ENCODE data around the gene APOL3. TPM values are rescaled to one million over a fixed set of nuclear protein-coding genes. Genes with fewer than 3 reads are reported as not detected.

Gene APOL3
- polyA plus RNA-seq, 1 of the 3 experiments (the other 2 are of a cell fraction), result 1.1 TPM

DNA sequence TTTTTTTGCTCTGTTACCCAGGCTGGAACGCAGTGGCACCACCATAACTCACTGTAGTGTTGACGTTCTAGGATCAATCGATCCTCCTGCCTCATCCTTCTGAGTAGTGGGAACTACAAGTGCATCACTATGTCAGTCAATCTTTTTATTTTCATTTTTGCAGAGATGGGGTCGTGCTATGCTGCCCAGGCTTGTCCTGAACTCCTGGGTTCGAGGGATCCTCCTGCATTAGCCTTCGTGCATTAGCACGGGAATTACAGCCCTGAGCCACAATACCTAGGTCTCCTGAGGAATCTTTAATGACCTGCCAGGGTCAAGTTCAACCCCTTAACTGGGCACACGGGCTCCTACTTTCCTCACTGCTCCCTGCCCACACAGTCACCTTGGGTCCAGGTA, 4.4 kb downstream of the APOL3 start:
- Histone ChIP-seq H3K27ac (ENCODE audit: low read depth in 2 of 2, low read length in 1 of 2) (no peak overlapping the region), H3K9ac (no peak overlapping the region), H2AFZ (ENCODE audit: low read depth) (no peak overlapping the region), H4K20me1 (ENCODE audit: insufficient read depth) (no peaks in the 10 kb centered on the region), H3K4me1 (ENCODE audit: control insufficient read depth in 1 of 2, insufficient read depth in 2 of 2, low read depth in 1 of 2, low read length in 1 of 2) (peaks cover 5 to 7% of the 10 kb centered on the region in 2 experiments; a peak in 1 of 4 replicates), H3F3A (replicated peaks; ENCODE audit: insufficient read depth) (no peaks in the 10 kb centered on the region), H3K9me3 (no peaks in the 10 kb centered on the region), H3K79me2 (ENCODE audit: insufficient read depth) (no peaks in the 10 kb centered on the region), H3K4me3 (ENCODE audit: low read depth in 2 of 2, low read length in 1 of 2) (no peak overlapping the region), H3K9me2 (no peaks in the 10 kb centered on the region), H3K4me2 (0 out of 2 replicates have a peak overlapping the region, but pooled peaks have one; percentile 52), H3K27me3 (ENCODE audit: insufficient read depth) (no peaks in the 10 kb centered on the region), H3K36me3 (replicated peaks in 1 of 2; ENCODE audit: control insufficient read depth in 1 of 2, insufficient read depth in 2 of 2, low read length in 1 of 2) (no peaks in the 10 kb centered on the region)
- TF ChIP-seq FOXM1 (IDR thresholded peaks at IDR 0.05; ENCODE audit: low read depth) (no peak), TEAD4 (IDR thresholded peaks at IDR 0.05; ENCODE audit: borderline replicate concordance, insufficient read depth) (no peak), MEF2A (IDR thresholded peaks at IDR 0.05; ENCODE audit: borderline replicate concordance, low read depth) (no peak), TCF12 (IDR thresholded peaks at IDR 0.05) (no peak)
- TF ChIP-seq, protein P1, sequence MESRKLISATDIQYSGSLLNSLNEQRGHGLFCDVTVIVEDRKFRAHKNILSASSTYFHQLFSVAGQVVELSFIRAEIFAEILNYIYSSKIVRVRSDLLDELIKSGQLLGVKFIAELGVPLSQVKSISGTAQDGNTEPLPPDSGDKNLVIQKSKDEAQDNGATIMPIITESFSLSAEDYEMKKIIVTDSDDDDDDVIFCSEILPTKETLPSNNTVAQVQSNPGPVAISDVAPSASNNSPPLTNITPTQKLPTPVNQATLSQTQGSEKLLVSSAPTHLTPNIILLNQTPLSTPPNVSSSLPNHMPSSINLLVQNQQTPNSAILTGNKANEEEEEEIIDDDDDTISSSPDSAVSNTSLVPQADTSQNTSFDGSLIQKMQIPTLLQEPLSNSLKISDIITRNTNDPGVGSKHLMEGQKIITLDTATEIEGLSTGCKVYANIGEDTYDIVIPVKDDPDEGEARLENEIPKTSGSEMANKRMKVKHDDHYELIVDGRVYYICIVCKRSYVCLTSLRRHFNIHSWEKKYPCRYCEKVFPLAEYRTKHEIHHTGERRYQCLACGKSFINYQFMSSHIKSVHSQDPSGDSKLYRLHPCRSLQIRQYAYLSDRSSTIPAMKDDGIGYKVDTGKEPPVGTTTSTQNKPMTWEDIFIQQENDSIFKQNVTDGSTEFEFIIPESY (IDR thresholded peaks at IDR 0.05; ENCODE audit: borderline replicate concordance, low read depth), result no peak
- TF ChIP-seq, protein P2, sequence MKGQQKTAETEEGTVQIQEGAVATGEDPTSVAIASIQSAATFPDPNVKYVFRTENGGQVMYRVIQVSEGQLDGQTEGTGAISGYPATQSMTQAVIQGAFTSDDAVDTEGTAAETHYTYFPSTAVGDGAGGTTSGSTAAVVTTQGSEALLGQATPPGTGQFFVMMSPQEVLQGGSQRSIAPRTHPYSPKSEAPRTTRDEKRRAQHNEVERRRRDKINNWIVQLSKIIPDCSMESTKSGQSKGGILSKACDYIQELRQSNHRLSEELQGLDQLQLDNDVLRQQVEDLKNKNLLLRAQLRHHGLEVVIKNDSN (IDR thresholded peaks at IDR 0.05; ENCODE audit: borderline replicate concordance, low read depth), result no peak
- ChIA-PET CTCF (no interaction called here), POLR2A (no interaction called here)
- no peak for DNase-seq
- WGBS (ENCODE audit: low lambda C conversion rate), result 84% methylated on average over 8 of the region's 8 CpGs

DNA sequence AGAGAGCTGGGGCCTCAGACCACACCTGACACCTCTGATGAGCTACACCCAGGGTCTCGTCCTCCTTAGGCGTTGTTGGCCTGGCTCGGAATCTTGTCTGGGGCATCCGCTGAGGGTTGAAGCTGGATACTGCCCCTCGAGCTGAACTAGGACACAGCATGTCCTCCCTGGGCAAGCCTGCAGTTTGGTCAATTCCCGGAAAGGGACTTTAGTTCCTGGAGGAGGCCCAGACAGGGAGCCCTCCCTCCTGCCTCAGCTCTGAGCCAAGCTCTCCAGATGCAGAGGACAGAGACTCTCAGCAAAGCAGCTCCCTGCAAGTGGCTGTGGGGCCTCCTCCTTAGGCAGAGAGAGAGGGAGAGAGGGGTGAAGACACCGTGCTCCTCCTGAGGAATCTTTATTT, 4.9 kb downstream of the APOL3 start:
- Histone ChIP-seq H3K4me2 (no peak overlapping the region), H3K36me3 (replicated peaks in 1 of 2; ENCODE audit: control insufficient read depth in 1 of 2, insufficient read depth in 2 of 2, low read length in 1 of 2) (no peaks in the 10 kb centered on the region), H3K9me3 (no peaks in the 10 kb centered on the region), H4K20me1 (ENCODE audit: insufficient read depth) (no peaks in the 10 kb centered on the region), H3K79me2 (ENCODE audit: insufficient read depth) (no peaks in the 10 kb centered on the region), H3K9me2 (no peaks in the 10 kb centered on the region), H3K27ac (ENCODE audit: low read depth in 2 of 2, low read length in 1 of 2) (no peak overlapping the region), H2AFZ (ENCODE audit: low read depth) (no peak overlapping the region), H3K4me1 (ENCODE audit: control insufficient read depth in 1 of 2, insufficient read depth in 2 of 2, low read depth in 1 of 2, low read length in 1 of 2) (peaks cover 5 to 7% of the 10 kb centered on the region in 2 experiments; a peak in 1 of 4 replicates), H3K27me3 (ENCODE audit: insufficient read depth) (no peaks in the 10 kb centered on the region), H3F3A (replicated peaks; ENCODE audit: insufficient read depth) (no peaks in the 10 kb centered on the region), H3K9ac (no peak overlapping the region), H3K4me3 (ENCODE audit: low read depth in 2 of 2, low read length in 1 of 2) (no peak overlapping the region)
- CTCF ChIA-PET, result no interaction called here
- POLR2A ChIA-PET, result no interaction called here
- TF ChIP-seq NRF1 (IDR thresholded peaks at IDR 0.05; ENCODE audit: low read depth, low read length), result no peak
- no peak for TF ChIP-seq RCOR1 (IDR thresholded peaks at IDR 0.05; ENCODE audit: low read length)
- 70% methylated on average over 1 of the region's 7 CpGs for WGBS (ENCODE audit: low lambda C conversion rate)
- DNase-seq, result no peak

DNA sequence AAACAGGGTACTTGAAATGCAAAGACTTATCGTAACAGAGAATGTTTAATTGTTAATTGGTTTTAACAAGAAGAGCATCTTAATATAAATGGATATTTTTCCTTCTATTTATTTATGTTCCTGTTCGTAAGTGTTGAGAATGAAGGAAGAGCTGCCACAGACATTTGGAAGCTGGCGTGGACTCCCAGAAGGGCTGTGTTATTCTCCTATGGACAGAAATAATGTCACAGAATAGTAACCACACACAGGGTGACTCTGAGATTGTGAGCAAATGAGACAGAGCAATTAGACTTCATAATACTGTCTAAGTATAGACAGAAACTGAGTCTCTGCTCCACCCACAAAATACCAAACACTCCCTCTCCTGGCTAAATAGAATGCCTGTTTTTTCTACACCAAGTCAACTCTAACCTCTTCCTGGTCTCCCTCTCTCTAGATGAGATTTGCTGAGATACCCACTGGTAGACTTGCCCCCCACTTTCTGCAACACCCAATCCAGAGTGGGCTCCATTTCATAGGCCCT, 6.1 kb downstream of the APOL3 start:
- Histone ChIP-seq H2AFZ (ENCODE audit: low read depth) (no peak overlapping the region), H3K27ac (ENCODE audit: low read depth in 2 of 2, low read length in 1 of 2) (no peak overlapping the region), H3F3A (replicated peaks; ENCODE audit: insufficient read depth) (no peaks in the 10 kb centered on the region), H3K79me2 (ENCODE audit: insufficient read depth) (no peaks in the 10 kb centered on the region), H3K9ac (no peak overlapping the region), H3K9me3 (no peaks in the 10 kb centered on the region), H3K4me3 (ENCODE audit: low read depth in 2 of 2, low read length in 1 of 2) (no peak overlapping the region), H3K27me3 (ENCODE audit: insufficient read depth) (no peaks in the 10 kb centered on the region), H3K4me2 (no peak overlapping the region), H3K4me1 (ENCODE audit: control insufficient read depth in 1 of 2, insufficient read depth in 2 of 2, low read depth in 1 of 2, low read length in 1 of 2) (peaks cover 5 to 7% of the 10 kb centered on the region in 2 experiments; a peak in 1 of 4 replicates), H3K9me2 (no peaks in the 10 kb centered on the region), H4K20me1 (ENCODE audit: insufficient read depth) (no peaks in the 10 kb centered on the region), H3K36me3 (replicated peaks in 1 of 2; ENCODE audit: control insufficient read depth in 1 of 2, insufficient read depth in 2 of 2, low read length in 1 of 2) (no peaks in the 10 kb centered on the region)
- DNase-seq, result no peak
- WGBS (ENCODE audit: low lambda C conversion rate), result 88% methylated on average over 3 of the region's 3 CpGs
- ChIA-PET CTCF (no interaction called here), POLR2A (no interaction called here)
- TF ChIP-seq POLR2AphosphoS5 (IDR thresholded peaks at IDR 0.05; ENCODE audit: low read depth, low read length), result no peak
- TF ChIP-seq NRF1 (IDR thresholded peaks at IDR 0.05; ENCODE audit: low read depth, low read length), result no peak
- TF ChIP-seq, protein P2 (IDR thresholded peaks at IDR 0.05; ENCODE audit: borderline replicate concordance, low read depth), result no peak
- TF ChIP-seq, protein P3, sequence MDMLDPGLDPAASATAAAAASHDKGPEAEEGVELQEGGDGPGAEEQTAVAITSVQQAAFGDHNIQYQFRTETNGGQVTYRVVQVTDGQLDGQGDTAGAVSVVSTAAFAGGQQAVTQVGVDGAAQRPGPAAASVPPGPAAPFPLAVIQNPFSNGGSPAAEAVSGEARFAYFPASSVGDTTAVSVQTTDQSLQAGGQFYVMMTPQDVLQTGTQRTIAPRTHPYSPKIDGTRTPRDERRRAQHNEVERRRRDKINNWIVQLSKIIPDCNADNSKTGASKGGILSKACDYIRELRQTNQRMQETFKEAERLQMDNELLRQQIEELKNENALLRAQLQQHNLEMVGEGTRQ (IDR thresholded peaks at IDR 0.05; ENCODE audit: borderline replicate concordance, low read depth, low read length), result no peak
- TF ChIP-seq RFX5 (IDR thresholded peaks at IDR 0.05; ENCODE audit: low read length), result no peak
- no peak for TF ChIP-seq GABPA (IDR thresholded peaks at IDR 0.05; ENCODE audit: low read depth)
- TF ChIP-seq FOSL2 (IDR thresholded peaks at IDR 0.05; ENCODE audit: borderline replicate concordance, low read depth), result no peak
- no peak for TF ChIP-seq TCF12 (IDR thresholded peaks at IDR 0.05)
- TF ChIP-seq, protein P1 (IDR thresholded peaks at IDR 0.05; ENCODE audit: borderline replicate concordance, low read depth), result no peak
- TF ChIP-seq RAD21 (IDR thresholded peaks at IDR 0.05; ENCODE audit: low read length), result no peak
- TF ChIP-seq GATA2 (CRISPR knock-in tag; IDR thresholded peaks at IDR 0.05), result no peak

Data from SK-N-SH (cell line).